Measurements from ENCODE around the gene EEF1G.

EEF1G gene

DNA sequence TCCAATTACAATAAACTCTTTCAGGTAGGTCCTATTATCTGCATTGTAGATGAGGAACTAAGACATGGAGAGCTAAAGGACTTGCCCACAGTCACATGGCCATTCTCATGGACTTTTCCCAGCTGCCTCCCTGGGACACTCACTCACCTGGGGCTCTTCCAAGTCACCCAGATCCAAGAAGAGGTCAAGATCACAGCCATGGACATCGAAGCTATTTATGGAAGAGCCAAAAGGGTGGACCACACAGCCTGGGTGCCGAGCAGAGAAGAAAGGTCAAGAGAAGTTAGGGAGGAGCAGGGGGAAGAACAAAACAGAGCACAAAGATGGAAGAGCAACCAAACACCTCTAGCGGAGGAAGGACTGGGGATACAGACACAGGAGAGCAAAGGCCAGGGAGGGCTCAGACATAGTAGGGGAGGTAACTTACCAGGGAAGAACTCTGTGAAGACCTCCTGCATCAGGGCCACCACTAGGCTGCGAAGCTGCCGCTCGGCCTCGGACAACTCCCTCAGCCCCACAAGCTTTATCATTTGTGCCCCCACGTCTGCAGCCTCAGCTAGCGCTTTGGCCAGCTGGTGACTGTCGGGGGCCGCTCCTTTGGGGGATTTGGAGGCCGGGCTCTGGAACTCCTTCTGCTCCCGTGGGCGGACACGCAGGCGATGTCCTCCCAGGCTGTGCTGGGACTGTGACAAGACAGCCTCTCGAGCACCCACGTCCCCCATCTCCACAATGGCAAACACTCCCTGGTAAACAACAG, 7.4 kb upstream of the EEF1G start:
- TF ChIP-seq, protein P1, sequence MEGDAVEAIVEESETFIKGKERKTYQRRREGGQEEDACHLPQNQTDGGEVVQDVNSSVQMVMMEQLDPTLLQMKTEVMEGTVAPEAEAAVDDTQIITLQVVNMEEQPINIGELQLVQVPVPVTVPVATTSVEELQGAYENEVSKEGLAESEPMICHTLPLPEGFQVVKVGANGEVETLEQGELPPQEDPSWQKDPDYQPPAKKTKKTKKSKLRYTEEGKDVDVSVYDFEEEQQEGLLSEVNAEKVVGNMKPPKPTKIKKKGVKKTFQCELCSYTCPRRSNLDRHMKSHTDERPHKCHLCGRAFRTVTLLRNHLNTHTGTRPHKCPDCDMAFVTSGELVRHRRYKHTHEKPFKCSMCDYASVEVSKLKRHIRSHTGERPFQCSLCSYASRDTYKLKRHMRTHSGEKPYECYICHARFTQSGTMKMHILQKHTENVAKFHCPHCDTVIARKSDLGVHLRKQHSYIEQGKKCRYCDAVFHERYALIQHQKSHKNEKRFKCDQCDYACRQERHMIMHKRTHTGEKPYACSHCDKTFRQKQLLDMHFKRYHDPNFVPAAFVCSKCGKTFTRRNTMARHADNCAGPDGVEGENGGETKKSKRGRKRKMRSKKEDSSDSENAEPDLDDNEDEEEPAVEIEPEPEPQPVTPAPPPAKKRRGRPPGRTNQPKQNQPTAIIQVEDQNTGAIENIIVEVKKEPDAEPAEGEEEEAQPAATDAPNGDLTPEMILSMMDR (IDR thresholded peaks at IDR 0.05; ENCODE audit: control insufficient read depth, extremely low read depth, insufficient read depth), result no peak
- DNase-seq (ENCODE audit: low read depth), result no peak
- no peak overlapping the region for H3K4me3 ChIP-seq (ENCODE audit: low read depth, low read length)

DNA sequence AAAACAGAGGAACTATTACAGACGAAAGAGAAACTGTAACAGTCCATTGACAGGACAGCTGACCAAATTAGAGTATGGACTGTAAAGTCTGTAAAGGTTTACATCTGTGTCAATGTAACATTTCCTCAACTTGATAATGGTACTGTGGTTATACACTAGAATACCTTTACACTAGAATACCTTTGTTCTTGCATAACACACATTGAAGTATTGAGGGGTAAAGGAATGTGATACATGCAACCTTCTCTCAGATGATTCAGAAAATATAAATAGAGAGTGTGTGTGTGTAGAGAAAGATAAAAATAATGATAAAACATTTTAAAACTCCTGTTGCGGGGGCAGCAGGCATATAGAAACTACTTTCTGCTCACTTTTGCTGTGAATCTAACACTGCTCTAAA, 5.6 kb upstream of the EEF1G start:
- DNase-seq (ENCODE audit: low read depth), result no peak
- TF ChIP-seq, protein P1 (IDR thresholded peaks at IDR 0.05; ENCODE audit: control insufficient read depth, extremely low read depth, insufficient read depth), result no peak
- no peak overlapping the region for H3K4me3 ChIP-seq (ENCODE audit: low read depth, low read length)

DNA sequence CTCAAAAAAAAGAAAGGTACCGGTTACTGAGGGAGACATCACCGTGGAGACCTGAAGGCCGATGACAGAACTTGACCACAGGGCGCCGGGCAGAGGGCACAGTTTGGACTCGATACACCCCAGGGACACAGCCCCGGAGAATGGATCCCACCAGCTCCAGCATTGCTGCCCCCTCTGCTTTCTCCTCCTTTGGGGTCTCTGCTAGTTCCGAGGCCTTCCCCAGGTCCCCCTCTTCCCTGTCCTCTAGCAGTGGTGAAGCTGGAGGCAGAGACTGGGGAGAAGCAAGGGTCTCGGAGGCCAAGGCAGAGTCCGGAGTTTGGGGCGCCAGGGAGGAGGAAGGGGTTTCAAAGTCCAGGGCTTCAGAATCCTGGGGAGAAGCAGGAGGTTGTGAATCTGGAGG, 4.8 kb upstream of the EEF1G start:
- DNase-seq (ENCODE audit: low read depth), result no peak
- no peak overlapping the region for H3K4me3 ChIP-seq (ENCODE audit: low read depth, low read length)
- TF ChIP-seq, protein P1 (IDR thresholded peaks at IDR 0.05; ENCODE audit: control insufficient read depth, extremely low read depth, insufficient read depth), result no peak

DNA sequence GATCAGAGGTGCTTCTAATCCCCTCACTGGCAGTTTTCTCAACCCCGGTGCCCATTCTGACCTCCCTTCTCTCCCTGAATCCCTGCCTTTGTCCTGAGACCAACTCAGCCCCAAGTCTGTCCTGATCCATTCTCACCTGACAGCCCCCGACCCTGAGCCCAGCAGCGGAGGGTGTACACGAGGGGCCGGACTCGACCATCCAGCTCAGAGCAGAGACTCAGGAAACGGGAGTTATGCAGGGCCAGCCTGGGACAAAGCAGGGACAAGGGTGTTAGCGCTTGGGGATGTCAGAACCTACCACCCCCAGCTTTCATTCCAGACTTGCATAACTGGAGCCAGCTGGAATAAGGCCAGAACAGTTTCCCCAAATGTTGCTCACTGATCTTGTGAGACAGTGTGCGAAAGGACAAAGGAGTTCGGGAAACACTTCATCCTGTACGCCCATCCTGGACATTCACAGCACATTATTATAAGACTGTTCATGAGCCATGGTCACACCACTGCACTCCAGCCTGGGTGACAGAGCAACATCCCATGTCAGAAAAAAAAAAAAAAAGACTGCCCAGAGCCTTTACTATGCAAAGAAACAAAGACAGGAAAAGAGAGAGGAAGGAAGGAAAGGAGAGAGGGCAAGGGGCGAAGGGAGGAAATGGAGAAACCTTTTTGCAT, 3.5 kb upstream of the EEF1G start:
- TF ChIP-seq, protein P1 (IDR thresholded peaks at IDR 0.05; ENCODE audit: control insufficient read depth, extremely low read depth, insufficient read depth), result no peak
- no peak for DNase-seq (ENCODE audit: low read depth)
- no peak overlapping the region for H3K4me3 ChIP-seq (ENCODE audit: low read depth, low read length)

DNA sequence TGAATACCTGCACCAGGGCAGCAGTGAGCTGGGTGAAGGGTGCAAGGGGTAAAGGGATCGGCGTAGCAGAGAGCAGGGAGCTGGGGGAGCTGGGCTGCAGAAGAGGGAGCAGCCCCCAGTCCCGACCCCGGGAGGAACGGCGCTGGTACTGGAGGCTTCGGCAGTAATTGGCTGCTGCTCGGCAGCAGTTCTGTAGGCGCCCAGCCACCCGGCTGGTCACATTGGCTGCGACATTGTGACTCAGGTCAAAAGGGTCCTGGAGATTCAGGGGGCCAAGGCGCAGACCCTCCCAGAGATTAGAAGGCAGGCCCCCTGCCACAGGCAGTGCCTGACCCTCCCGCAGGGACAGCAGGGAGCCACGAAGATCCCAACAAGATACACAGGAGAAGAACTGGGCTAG, 2.1 kb upstream of the EEF1G start:
- TF ChIP-seq, protein P1 (IDR thresholded peaks at IDR 0.05; ENCODE audit: control insufficient read depth, extremely low read depth, insufficient read depth), result no peak

DNA sequence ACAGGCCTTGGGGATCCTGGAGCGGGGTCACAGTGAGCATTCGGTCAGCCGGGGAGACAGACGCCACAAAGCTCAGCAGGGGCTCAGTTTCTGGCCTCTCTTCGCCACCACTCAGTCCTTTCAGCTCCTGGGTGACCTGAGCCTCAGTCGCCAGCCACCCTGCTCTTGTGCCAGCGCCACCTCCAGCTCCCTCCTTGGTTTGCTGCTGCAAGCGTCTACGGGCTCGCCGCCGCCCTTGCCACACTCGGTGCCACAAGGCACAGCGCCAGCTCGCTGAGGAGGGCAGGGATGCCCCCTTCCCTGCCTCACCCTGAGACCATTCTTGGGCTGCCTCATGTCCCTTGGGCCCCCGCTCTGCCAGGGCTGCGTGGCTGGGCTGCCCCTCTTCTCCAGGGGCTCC, 1.5 kb upstream of the EEF1G start:
- peak overlapping the region; percentile 82 for H3K4me3 ChIP-seq (ENCODE audit: low read depth, low read length)
- TF ChIP-seq, protein P1 (IDR thresholded peaks at IDR 0.05; ENCODE audit: control insufficient read depth, extremely low read depth, insufficient read depth), result no peak
- no peak for DNase-seq (ENCODE audit: low read depth)

More for the DNA sequence above, 2.1 kb upstream of the EEF1G start:
- H3K4me3 ChIP-seq (ENCODE audit: low read depth, low read length), result no peak overlapping the region
- DNase-seq (ENCODE audit: low read depth), result no peak

Data from LNCaP clone FGC (cell line).